GM12878 (cell line): ENCODE measurements around the gene PSMD12. TPM values are rescaled to one million over a fixed set of nuclear protein-coding genes. Genes with fewer than 3 reads are reported as not detected.

Source experiments
- ATAC-seq: fragments of 200-7000 bp; cut with Tn5 transposase; 3 replicates; pipeline ENCODE4 v1.9.1; 2020; ENCODE audit warnings: mild to moderate bottlenecking, moderate library complexity
- BruUV-seq: library from RNA; stranded (reverse); fragments of 400-500 nt; replicated peaks from 2 replicates; lab custom pipeline; 2021; lab: Mats Ljungman, UMichigan
- CTCF ChIA-PET: fragments of 300-600 bp; sonication (Branson Sonifier 250); formaldehyde crosslinking; extraction: SDS; loops from one replicate; lab custom pipeline; 2021; ENCODE audit warnings: inconsistent platforms; lab: Yijun Ruan, JAX
- POLR2A ChIA-PET: fragments of 350-600 bp; formaldehyde crosslinking; extraction: SDS; loops from one replicate; lab custom pipeline; 2021; ENCODE audit warnings: inconsistent platforms; lab: Charles Lee
- RAD21 ChIA-PET: fragments of 300-600 bp; sonication (Branson Sonifier 250); formaldehyde crosslinking; loops from one replicate; lab custom pipeline; 2023; ENCODE audit warnings: antibody characterized with exemption; ENCODE audit not compliant: unreplicated experiment; lab: Charles Lee
- SMC1A ChIA-PET: fragments of 300-600 bp; sonication (Branson Sonifier 250); formaldehyde crosslinking; loops from one replicate; lab custom pipeline; 2023; ENCODE audit not compliant: unreplicated experiment, uncharacterized antibody; lab: Charles Lee
- DNase-seq: peaks from one replicate; pipeline ENCODE4 v3.0.0-alpha.2; 2011; ENCODE audit warnings: low read depth, low spot score
- FAIRE-seq: peaks from 3 replicates; lab custom pipeline; 2011; peaks lifted over from hg19 to GRCh38; lab: Jason Lieb, UNC
- H2AFZ ChIP-seq: 2 replicates; pipeline ENCODE4 v1.6.0; 2011; ENCODE audit warnings: low read depth, low read length, control low read depth; ENCODE audit not compliant: control insufficient read depth
- H3K27ac ChIP-seq: 2 replicates; pipeline ENCODE4 v1.5.1; 2011; ENCODE audit warnings: control low read depth; ENCODE audit not compliant: control insufficient read depth, insufficient read depth
- H3K27me3 ChIP-seq, 2 experiments: replicated peaks in 1 of 2; 2 replicates each; pipeline versions ENCODE4 v1.6.0 to v1.6.1; 2011; ENCODE audit warnings: low read length in 1 of 2; ENCODE audit not compliant: control insufficient read depth in 2 of 2, insufficient read depth in 2 of 2
- H3K36me3 ChIP-seq, 2 experiments: 2 replicates each; pipeline ENCODE4 v1.5.1; 2011; ENCODE audit warnings: low read length in 1 of 2; ENCODE audit not compliant: control insufficient read depth in 2 of 2, insufficient read depth in 2 of 2
- H3K4me1 ChIP-seq: 2 replicates; pipeline ENCODE4 v1.6.1; 2011; ENCODE audit warnings: mild to moderate bottlenecking, low read length, moderate library complexity, mixed read lengths; ENCODE audit not compliant: control insufficient read depth, insufficient read depth
- H3K4me2 ChIP-seq: 2 replicates; pipeline ENCODE4 v1.6.0; 2011; ENCODE audit warnings: control low read depth; ENCODE audit not compliant: control insufficient read depth, insufficient read depth
- H3K4me3 ChIP-seq: fragments of 200-600 bp; sonication (generic); 2 replicates; pipeline ENCODE4 v1.5.1; 2016
- H3K79me2 ChIP-seq: 2 replicates; pipeline ENCODE4 v1.6.0; 2011; ENCODE audit warnings: low read length; ENCODE audit not compliant: control insufficient read depth, insufficient read depth
- H3K9ac ChIP-seq: 2 replicates; pipeline ENCODE4 v1.8.0; 2011; ENCODE audit warnings: low read length, control low read depth, mixed read lengths; ENCODE audit not compliant: control insufficient read depth, insufficient read depth
- H3K9me3 ChIP-seq: replicated peaks from 3 replicates; pipeline ENCODE4 v1.5.1; 2011; ENCODE audit warnings: mild to moderate bottlenecking, low read length; ENCODE audit not compliant: control insufficient read depth, insufficient read depth
- H4K20me1 ChIP-seq: 2 replicates; pipeline ENCODE4 v1.6.0; 2011; ENCODE audit not compliant: control insufficient read depth, insufficient read depth
- BHLHE40 ChIP-seq, 2 experiments: fragments of 450-650 bp in 1 of 2; IDR thresholded peaks; 2 replicates each; pipeline ENCODE4 v1.6.1; 2011 to 2017; ENCODE audit warnings: low read depth in 2 of 2, borderline replicate concordance in 1 of 2, improper control_type of control experiment in 1 of 2, low read length in 1 of 2, mild to moderate bottlenecking in 1 of 2
- HCFC1 ChIP-seq: fragments of 150-350 bp; IDR thresholded peaks from 2 replicates; pipeline ENCODE4 v1.6.1; 2014; ENCODE audit warnings: low read length
- NR2F1 ChIP-seq: fragments of 450-650 bp; conservative IDR thresholded peaks from 2 replicates; pipeline ENCODE4 v1.6.1; 2017; ENCODE audit warnings: mild to moderate bottlenecking
- REST ChIP-seq: IDR thresholded peaks from 2 replicates; pipeline ENCODE4 v1.6.1; 2012; ENCODE audit warnings: mild to moderate bottlenecking, low read depth, low read length
- WGBS: methylation state at CpG from one replicate; pipeline ENCODE4 v1.1.6; 2016; ENCODE audit warnings: low lambda C conversion rate; ENCODE audit not compliant: insufficient replicate concordance, insufficient coverage; ENCODE audit errors: missing lambda C conversion rate; 5-methylcytosine and 5-hydroxymethylcytosine counted together
- in situ Hi-C: fragments of 300-500 bp; cut with MboI; formaldehyde crosslinking; loops from 9 replicates; pipeline ENCODE4 v1.14.3; 2018; ENCODE audit warnings: mixed read lengths
- intact Hi-C: fragments of 100-400 bp; cut with micrococcal nuclease; formaldehyde crosslinking; loops from one replicate; pipeline ENCODE4 v1.14.2; 2022; ENCODE audit not compliant: unreplicated experiment
- polyA plus RNA-seq, 11 experiments: library from polyadenylated mRNA; depleted of rRNA in 4 of 11; unstranded in 6 of 11; stranded (reverse) in 5 of 11; fragments of >200 nt; fragmentation: Nextera tagmentation in 4 of 11; fragmentation: Illumina TruSeq in 1 of 11; extraction: Ambion mirVana in 4 of 11; extraction: Trizol in 1 of 11; gene quantifications; 1 replicate in 1 of 11; 2 replicates in 10 of 11; pipeline versions ENCODE4 v1.2.1 to v1.2.3, GENCODE V29; 2011 to 2016; ENCODE audit warnings: inconsistent platforms in 2 of 11, missing spikeins in 2 of 11, low read depth in 1 of 11
- total RNA-seq, 4 experiments: library from RNA; depleted of rRNA in 3 of 4; stranded (reverse); fragments of >200 nt in 3 of 4; fragmentation: Illumina TruSeq in 1 of 4; extraction: Trizol in 1 of 4; gene quantifications; 2 replicates each; pipeline versions ENCODE4 v1.2.1 to v1.2.3, GENCODE V29; 2013 to 2021
- TF ChIP-seq, protein P1 (sequence below): fragments of 450-650 bp; IDR thresholded peaks from 2 replicates; pipeline ENCODE4 v1.6.1; 2016; ENCODE audit warnings: mild to moderate bottlenecking

Gene PSMD12
- total and polyA plus RNA-seq, 10 of the 15 experiments (the other 5 are each of a cell fraction or from before 2014, with no cell fraction given) = 19.8 to 149 (median 47.5) TPM

- H3K4me1 ChIP-seq = peaks cover 6% of the 10 kb centered on the region; the same call in 1 of the 2 replicates
- SMC1A ChIA-PET = interaction anchor here (0.6 to 4.4 kb wide), 5 partner anchors 11 to 914 kb away, joined by 3 to 25 read pairs (median 4); partner anchors contain the start of gene PITPNC1
- peak overlapping the region; percentile 98 for H3K4me3 ChIP-seq
- POLR2A ChIA-PET = interaction anchor here (0.6 to 1.2 kb wide), 5 partner anchors 11 to 337 kb away, joined by 3 to 7 read pairs (median 4); no protein-coding TSS in a partner anchor
- 0 out of 2 replicates have a peak, but pooled peaks cover 6% of the 10 kb centered on the region for H4K20me1 ChIP-seq
- H3K4me2 ChIP-seq = peak overlapping the region; percentile 92
- ATAC-seq (peak; percentile 1; the same call in 2 of the 3 replicates), FAIRE-seq (no peak), DNase-seq (no peak)
- H3K36me3 ChIP-seq = peaks cover 0 to 11% of the 10 kb centered on the region in 2 experiments; a peak in 1 of 4 replicates
- H2AFZ ChIP-seq = no peak overlapping the region
- TF ChIP-seq, protein P1, sequence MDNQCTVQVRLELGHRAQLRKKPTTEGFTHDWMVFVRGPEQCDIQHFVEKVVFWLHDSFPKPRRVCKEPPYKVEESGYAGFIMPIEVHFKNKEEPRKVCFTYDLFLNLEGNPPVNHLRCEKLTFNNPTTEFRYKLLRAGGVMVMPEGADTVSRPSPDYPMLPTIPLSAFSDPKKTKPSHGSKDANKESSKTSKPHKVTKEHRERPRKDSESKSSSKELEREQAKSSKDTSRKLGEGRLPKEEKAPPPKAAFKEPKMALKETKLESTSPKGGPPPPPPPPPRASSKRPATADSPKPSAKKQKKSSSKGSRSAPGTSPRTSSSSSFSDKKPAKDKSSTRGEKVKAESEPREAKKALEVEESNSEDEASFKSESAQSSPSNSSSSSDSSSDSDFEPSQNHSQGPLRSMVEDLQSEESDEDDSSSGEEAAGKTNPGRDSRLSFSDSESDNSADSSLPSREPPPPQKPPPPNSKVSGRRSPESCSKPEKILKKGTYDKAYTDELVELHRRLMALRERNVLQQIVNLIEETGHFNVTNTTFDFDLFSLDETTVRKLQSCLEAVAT = 0 out of 2 replicates have a peak, but pooled peaks have one; percentile 32
- TF ChIP-seq HCFC1 (no peak), BHLHE40 (IDR thresholded peaks at IDR 0.05; ENCODE audit: borderline replicate concordance in 1 of 2, low read depth in 2 of 2, low read length in 1 of 2) (peak in 1 of 2 experiments; percentile 51; a peak in 1 of 4 replicates), NR2F1 (peak; percentile 49; the same call in 1 of the 2 replicates), REST (no peak)
- RAD21 ChIA-PET = interaction anchor here (0.7 to 3.0 kb wide), 5 partner anchors 8 to 379 kb away, joined by 3 to 8 read pairs (median 4); no protein-coding TSS in a partner anchor
- 26% methylated on average over 25 of the region's 26 CpGs for WGBS
- no peaks in the 10 kb centered on the region for H3K27me3 ChIP-seq
- BruUV-seq = no TSS peak
- CTCF ChIA-PET = interaction anchor here (0.6 to 6.6 kb wide), 7 partner anchors 10 to 394 kb away, joined by 3 to 45 read pairs (median 3); no protein-coding TSS in a partner anchor
- no peaks in the 10 kb centered on the region for H3K9me3 ChIP-seq
- in situ Hi-C loops (loop anchor here (5.0 to 10.0 kb wide), 3 partner anchors 352 to 550 kb away; partner anchors contain the start of gene NOL11), intact Hi-C loops (no loop called here)
- peak overlapping the region; percentile 91 for H3K9ac ChIP-seq
- H3K27ac ChIP-seq = peak overlapping the region; percentile 80
- H3K79me2 ChIP-seq = peaks cover 63% of the 10 kb centered on the region
Measured at GRCh38 chr17:67364847-67365737, 1.3 kb downstream of the PSMD12 start.
